Hepatocyte (in vitro differentiated cells): Measurements from ENCODE around the gene SYNGR3. TPM values are rescaled to one million over a fixed set of nuclear protein-coding genes. Genes with fewer than 3 reads are reported as not detected.
A peak's percentile ranks its signal among the peaks of the same experiment; 100 is the strongest.
"Not testable (repeated sequence)": the region's sequence is repeated elsewhere in the genome, so short reads cannot be mapped to it uniquely, and the experiment has no call there.

Source experiments
- DNase-seq: peaks from one replicate; pipeline ENCODE4 v3.0.0-alpha.2; 2016; ENCODE audit warnings: low spot score
- H2AFZ ChIP-seq: fragments of 200-600 bp; sonication (generic); 2 replicates; pipeline ENCODE4 v1.6.0; 2016; ENCODE audit warnings: antibody characterized with exemption, mild to moderate bottlenecking
- H3K27ac ChIP-seq: fragments of 200-600 bp; sonication (generic); 2 replicates; pipeline ENCODE4 v1.5.1; 2016; ENCODE audit warnings: mild to moderate bottlenecking
- H3K27me3 ChIP-seq: fragments of 200-600 bp; sonication (generic); 2 replicates; pipeline ENCODE4 v1.6.1; 2016
- H3K36me3 ChIP-seq: fragments of 200-600 bp; sonication (generic); replicated peaks from 2 replicates; pipeline ENCODE4 v1.5.1; 2016; ENCODE audit warnings: low read depth; ENCODE audit not compliant: insufficient read depth
- H3K4me1 ChIP-seq: fragments of 200-600 bp; sonication (generic); 2 replicates; pipeline ENCODE4 v1.5.1; 2016; ENCODE audit warnings: mild to moderate bottlenecking, moderate library complexity; ENCODE audit not compliant: insufficient read depth
- H3K4me2 ChIP-seq: fragments of 200-600 bp; sonication (generic); 2 replicates; pipeline ENCODE4 v1.6.0; 2016
- H3K4me3 ChIP-seq: fragments of 200-600 bp; sonication (generic); 2 replicates; pipeline ENCODE4 v1.5.1; 2016; ENCODE audit warnings: mild to moderate bottlenecking
- H3K79me2 ChIP-seq: fragments of 200-600 bp; sonication (generic); 2 replicates; pipeline ENCODE4 v1.6.0; 2017; ENCODE audit warnings: mild to moderate bottlenecking
- H3K9me2 ChIP-seq: fragments of 200-600 bp; sonication (generic); replicated peaks from 2 replicates; pipeline ENCODE4 v1.6.0; 2017; ENCODE audit warnings: mild to moderate bottlenecking; ENCODE audit not compliant: insufficient read depth
- H3K9me3 ChIP-seq: fragments of 200-600 bp; sonication (generic); 2 replicates; pipeline ENCODE4 v1.5.1; 2016; ENCODE audit warnings: low read depth, mild to moderate bottlenecking
- H4K20me1 ChIP-seq: fragments of 200-600 bp; sonication (generic); 2 replicates; pipeline ENCODE4 v1.6.0; 2016; ENCODE audit warnings: mild to moderate bottlenecking; ENCODE audit not compliant: insufficient read depth, poor library complexity, severe bottlenecking
- EZH2 ChIP-seq: fragments of 200-600 bp; sonication (generic); IDR thresholded peaks from 2 replicates; pipeline ENCODE4 v1.6.1; 2016; ENCODE audit warnings: antibody characterized with exemption, mild to moderate bottlenecking, borderline replicate concordance
- EZH2phosphoT487 ChIP-seq: fragments of 200-600 bp; sonication (generic); IDR thresholded peaks from one replicate; pipeline ENCODE4 v1.6.1; 2018; ENCODE audit warnings: antibody characterized with exemption, mild to moderate bottlenecking, low read depth, moderate library complexity; ENCODE audit not compliant: unreplicated experiment, severe bottlenecking
- WGBS: methylation state at CpG from one replicate; pipeline ENCODE4 v1.1.6; 2016; ENCODE audit warnings: low lambda C conversion rate; ENCODE audit errors: missing lambda C conversion rate; 5-methylcytosine and 5-hydroxymethylcytosine counted together
- polyA plus RNA-seq: library from polyadenylated mRNA; unstranded; fragments of >200 nt; fragmentation: Nextera tagmentation; extraction: Ambion mirVana; gene quantifications from 2 replicates; pipeline ENCODE4 v1.2.1, GENCODE V29; 2016
- total RNA-seq: library from RNA; depleted of rRNA; stranded (reverse); fragments of >200 nt; gene quantifications from 2 replicates; pipeline ENCODE4 v1.2.3, GENCODE V29; 2014
- TF ChIP-seq, protein P1 (sequence below): fragments of 200-600 bp; sonication (generic); IDR thresholded peaks from 2 replicates; pipeline ENCODE4 v1.5.1; 2016; ENCODE audit warnings: antibody characterized with exemption, mild to moderate bottlenecking; ENCODE audit not compliant: poor library complexity

Gene SYNGR3
- total and polyA plus RNA-seq, 2 experiments from 2014 or later: 2.2 to 2.5 TPM

GRCh38 chr16:2009164-2009711 is 19.5 kb downstream of the SYNGR3 start:
- no peak for TF ChIP-seq EZH2
- TF ChIP-seq, protein P1, sequence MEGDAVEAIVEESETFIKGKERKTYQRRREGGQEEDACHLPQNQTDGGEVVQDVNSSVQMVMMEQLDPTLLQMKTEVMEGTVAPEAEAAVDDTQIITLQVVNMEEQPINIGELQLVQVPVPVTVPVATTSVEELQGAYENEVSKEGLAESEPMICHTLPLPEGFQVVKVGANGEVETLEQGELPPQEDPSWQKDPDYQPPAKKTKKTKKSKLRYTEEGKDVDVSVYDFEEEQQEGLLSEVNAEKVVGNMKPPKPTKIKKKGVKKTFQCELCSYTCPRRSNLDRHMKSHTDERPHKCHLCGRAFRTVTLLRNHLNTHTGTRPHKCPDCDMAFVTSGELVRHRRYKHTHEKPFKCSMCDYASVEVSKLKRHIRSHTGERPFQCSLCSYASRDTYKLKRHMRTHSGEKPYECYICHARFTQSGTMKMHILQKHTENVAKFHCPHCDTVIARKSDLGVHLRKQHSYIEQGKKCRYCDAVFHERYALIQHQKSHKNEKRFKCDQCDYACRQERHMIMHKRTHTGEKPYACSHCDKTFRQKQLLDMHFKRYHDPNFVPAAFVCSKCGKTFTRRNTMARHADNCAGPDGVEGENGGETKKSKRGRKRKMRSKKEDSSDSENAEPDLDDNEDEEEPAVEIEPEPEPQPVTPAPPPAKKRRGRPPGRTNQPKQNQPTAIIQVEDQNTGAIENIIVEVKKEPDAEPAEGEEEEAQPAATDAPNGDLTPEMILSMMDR: no peak
- no peak for TF ChIP-seq EZH2phosphoT487
- H3K9me2 ChIP-seq: no peaks in the 10 kb centered on the region
- peak overlapping the region; percentile 86 for H3K4me2 ChIP-seq
- H3K79me2 ChIP-seq: peaks cover 57% of the 10 kb centered on the region
- H3K36me3 ChIP-seq: no peaks in the 10 kb centered on the region
- no peaks in the 10 kb centered on the region for H3K27me3 ChIP-seq
- no peaks in the 10 kb centered on the region for H3K9me3 ChIP-seq
- H2AFZ ChIP-seq: peak overlapping the region; percentile 49
- peak overlapping the region; percentile 99 for H3K27ac ChIP-seq
- peak; percentile 53 for DNase-seq
- WGBS: 1% methylated on average over 34 of the region's 55 CpGs
- peak overlapping the region; percentile 93 for H3K4me3 ChIP-seq
- H4K20me1 ChIP-seq: peaks cover 48% of the 10 kb centered on the region
- H3K4me1 ChIP-seq: peaks cover 27% of the 10 kb centered on the region

- peak within 1 kb of the TSS; percentile 62 for H2AFZ ChIP-seq
- WGBS: 4% methylated on average over 41 of the region's 52 CpGs
- H3K4me3 ChIP-seq: peak within 1 kb of the TSS; percentile 93
- no peaks in the 10 kb centered on the region for H3K9me3 ChIP-seq
- no peaks in the 10 kb centered on the region for H3K36me3 ChIP-seq
- H4K20me1 ChIP-seq: peaks cover 43% of the 10 kb centered on the region
- H3K9me2 ChIP-seq: no peaks in the 10 kb centered on the region
- peaks cover 50% of the 10 kb centered on the region for H3K79me2 ChIP-seq
- peak within 1 kb of the TSS; percentile 99 for H3K27ac ChIP-seq
- DNase-seq: peak; percentile 96
- peaks cover 28% of the 10 kb centered on the region for H3K4me1 ChIP-seq
- TF ChIP-seq EZH2phosphoT487: no peak
- TF ChIP-seq EZH2: no peak
- TF ChIP-seq, protein P1: no peak
- no peaks in the 10 kb centered on the region for H3K27me3 ChIP-seq
- peak within 1 kb of the TSS; percentile 86 for H3K4me2 ChIP-seq
Measured at GRCh38 chr16:2009791-2010510, 20.2 kb downstream of the SYNGR3 start, which contains the start of gene ZNF598. ZNF598 (minus strand) TSS chr16:2009821.

- H3K4me1 ChIP-seq: peaks cover 33% of the 10 kb centered on the region
- peaks cover 32% of the 10 kb centered on the region for H3K79me2 ChIP-seq
- 91% methylated on average over 9 of the region's 9 CpGs for WGBS
- H3K27ac ChIP-seq, H2AFZ ChIP-seq, H3K4me2 ChIP-seq, DNase-seq, H3K36me3 ChIP-seq, H3K27me3 ChIP-seq, H3K9me2 ChIP-seq, H3K9me3 ChIP-seq, H3K4me3 ChIP-seq: not testable (repeated sequence)
- peaks cover 25% of the 10 kb centered on the region for H4K20me1 ChIP-seq
Measured at GRCh38 chr16:2011726-2012125, 22.0 kb downstream of the SYNGR3 start.

DNA sequence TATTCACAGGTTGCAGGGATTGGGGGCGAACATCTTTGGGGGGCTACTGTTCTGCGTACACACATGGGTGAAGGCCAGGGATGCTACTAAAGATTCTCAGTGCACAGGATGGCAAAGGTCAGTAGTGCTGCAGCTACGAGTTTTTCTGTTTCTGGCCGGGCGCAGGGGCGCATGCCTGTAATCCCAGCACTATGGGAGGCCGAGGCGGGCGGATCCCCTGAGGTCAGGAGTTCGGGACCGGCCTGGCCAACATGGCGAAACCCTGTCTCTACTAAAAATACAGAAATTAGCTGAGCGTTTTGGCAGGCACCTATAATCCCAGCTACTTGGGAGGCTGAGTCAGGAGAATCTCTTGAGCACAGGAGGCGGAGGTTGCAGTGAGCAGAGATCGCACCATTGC is 23.8 kb downstream of the SYNGR3 start:
- Histone ChIP-seq H3K4me2 (no peak overlapping the region), H3K36me3 (no peaks in the 10 kb centered on the region), H3K79me2 (peaks cover 14% of the 10 kb centered on the region), H3K9me2 (no peaks in the 10 kb centered on the region), H3K4me1 (peaks cover 19% of the 10 kb centered on the region), H2AFZ (no peak overlapping the region), H4K20me1 (peaks cover 7% of the 10 kb centered on the region), H3K4me3 (no peak overlapping the region), H3K27ac (no peak overlapping the region), H3K27me3 (no peaks in the 10 kb centered on the region), H3K9me3 (no peaks in the 10 kb centered on the region)
- whole genome bisulfite sequencing: 96% methylated on average over 15 of the region's 15 CpGs
- TF ChIP-seq EZH2phosphoT487 (no peak), EZH2 (no peak)
- TF ChIP-seq, protein P1: no peak
- no peak for DNase-seq
